Liver (tissue), 9 donors: ENCODE measurements around the gene SHTN1. TPM values are rescaled to one million over a fixed set of nuclear protein-coding genes. Genes with fewer than 3 reads are reported as not detected.

Source experiments
- DNase-seq: peaks from one replicate; pipeline ENCODE4 v3.0.0-alpha.2; 2017; ENCODE audit warnings: low spot score
- H3K27ac ChIP-seq, 2 donors: one replicate each; pipeline ENCODE4 v1.7.0; 2013; ENCODE audit warnings: inconsistent platforms in 2 of 2, low read length in 2 of 2, control low read depth in 1 of 2, low read depth in 1 of 2, mild to moderate bottlenecking in 1 of 2
- H3K27me3 ChIP-seq, 4 donors: one replicate each; pipeline versions ENCODE4 v1.6.1 to v1.7.0; 2013; ENCODE audit warnings: low read length in 3 of 4, inconsistent platforms in 1 of 4, mild to moderate bottlenecking in 1 of 4, moderate library complexity in 1 of 4; ENCODE audit not compliant: control insufficient read depth in 4 of 4, insufficient read depth in 4 of 4
- H3K36me3 ChIP-seq, 4 donors: one replicate each; pipeline versions ENCODE4 v1.6.1 to v1.7.0; 2013; ENCODE audit warnings: low read length in 3 of 4, mild to moderate bottlenecking in 3 of 4, low read depth in 1 of 4, moderate library complexity in 1 of 4; ENCODE audit not compliant: control insufficient read depth in 4 of 4, insufficient read depth in 3 of 4
- H3K4me1 ChIP-seq, 4 donors: one replicate each; pipeline versions ENCODE4 v1.6.1 to v1.7.0; 2013; ENCODE audit warnings: low read length in 3 of 4, mild to moderate bottlenecking in 3 of 4, moderate library complexity in 1 of 4; ENCODE audit not compliant: control insufficient read depth in 4 of 4, insufficient read depth in 4 of 4
- H3K4me3 ChIP-seq, 3 donors: one replicate each; pipeline versions ENCODE4 v1.6.1 to v1.7.0; 2013; ENCODE audit warnings: low read length in 3 of 3, control low read depth in 1 of 3, low read depth in 1 of 3, mild to moderate bottlenecking in 1 of 3
- H3K9ac ChIP-seq, 2 donors: one replicate each; pipeline ENCODE4 v1.7.0; 2013; ENCODE audit warnings: low read length in 2 of 2, mild to moderate bottlenecking in 2 of 2, moderate library complexity in 2 of 2, control low read depth in 1 of 2, low read depth in 1 of 2
- H3K9me3 ChIP-seq, 4 donors: one replicate each; pipeline versions ENCODE4 v1.6.1 to v1.7.0; 2013; ENCODE audit warnings: low read length in 3 of 4; ENCODE audit not compliant: control insufficient read depth in 4 of 4
- EGR1 ChIP-seq, 2 donors: IDR thresholded peaks; 2 replicates each; pipeline ENCODE4 v1.6.1; 2016 to 2018; ENCODE audit warnings: antibody characterized with exemption in 2 of 2, low read depth in 2 of 2
- FOXA1 ChIP-seq: IDR thresholded peaks from 2 replicates; pipeline ENCODE4 v1.6.1; 2016; ENCODE audit warnings: antibody characterized with exemption
- FOXA2 ChIP-seq: IDR thresholded peaks from 2 replicates; pipeline ENCODE4 v1.6.1; 2016; ENCODE audit warnings: antibody characterized with exemption
- GABPA ChIP-seq, 2 donors: IDR thresholded peaks in 1 of 2; conservative IDR thresholded peaks in 1 of 2; 2 replicates each; pipeline ENCODE4 v1.6.1; 2016; ENCODE audit warnings: antibody characterized with exemption in 2 of 2, mild to moderate bottlenecking in 1 of 2, moderate library complexity in 1 of 2
- HNF4A ChIP-seq, 2 donors: conservative IDR thresholded peaks; 2 replicates each; pipeline ENCODE4 v1.6.1; 2016; ENCODE audit warnings: antibody characterized with exemption in 2 of 2, mild to moderate bottlenecking in 2 of 2
- HNF4G ChIP-seq: IDR thresholded peaks from 2 replicates; pipeline ENCODE4 v1.6.1; 2016; ENCODE audit warnings: antibody characterized with exemption
- JUND ChIP-seq, 2 donors: IDR thresholded peaks; 2 replicates each; pipeline ENCODE4 v1.6.1; 2016; ENCODE audit warnings: antibody characterized with exemption in 2 of 2
- MAX ChIP-seq: IDR thresholded peaks from 2 replicates; pipeline ENCODE4 v1.6.1; 2016; ENCODE audit warnings: antibody characterized with exemption
- NR2F2 ChIP-seq: IDR thresholded peaks from 2 replicates; pipeline ENCODE4 v1.6.1; 2016; ENCODE audit warnings: antibody characterized with exemption
- RAD21 ChIP-seq, 2 donors: IDR thresholded peaks; 2 replicates each; pipeline ENCODE4 v1.6.1; 2016; ENCODE audit warnings: antibody characterized with exemption in 2 of 2, mild to moderate bottlenecking in 2 of 2
- RXRA ChIP-seq, 2 donors: IDR thresholded peaks; 2 replicates each; pipeline ENCODE4 v1.6.1; 2017 to 2018; ENCODE audit warnings: antibody characterized with exemption in 2 of 2, mild to moderate bottlenecking in 1 of 2
- SP1 ChIP-seq: IDR thresholded peaks from 2 replicates; pipeline ENCODE4 v1.6.1; 2018; ENCODE audit warnings: antibody characterized with exemption, mild to moderate bottlenecking
- TAF1 ChIP-seq: conservative IDR thresholded peaks from 2 replicates; pipeline ENCODE4 v1.6.1; 2016; ENCODE audit warnings: antibody characterized with exemption, mild to moderate bottlenecking
- YY1 ChIP-seq: IDR thresholded peaks from 2 replicates; pipeline ENCODE4 v1.6.1; 2016; ENCODE audit warnings: antibody characterized with exemption, mild to moderate bottlenecking
- WGBS: extraction: QIAGEN DNeasy Blood & Tissue Kit; methylation state at CpG from one replicate; pipeline ENCODE4 v1.1.7; 2013; 5-methylcytosine and 5-hydroxymethylcytosine counted together
- polyA plus RNA-seq, 2 donors: library from polyadenylated mRNA; stranded (reverse) in 1 of 2; unstranded in 1 of 2; fragments of 200-250 nt in 1 of 2; fragments of >200 nt in 1 of 2; fragmentation: Nextera tagmentation in 1 of 2; extraction: Ambion mirVana in 1 of 2; gene quantifications; one replicate each; pipeline versions ENCODE4 v1.2.1 to v1.2.3, GENCODE V29; 2013 to 2015
- total RNA-seq, 2 donors: library from RNA; depleted of rRNA; stranded (reverse); fragments of >200 nt; gene quantifications; one replicate each; pipeline ENCODE4 v1.2.3, GENCODE V29; 2014
- TF ChIP-seq, protein P1 (sequence below): IDR thresholded peaks from 2 replicates; pipeline ENCODE4 v1.6.1; 2016; ENCODE audit warnings: antibody characterized with exemption
- TF ChIP-seq, protein P2 (sequence below): IDR thresholded peaks from 2 replicates; pipeline ENCODE4 v1.6.1; 2016; ENCODE audit warnings: antibody characterized with exemption
- TF ChIP-seq, protein P3 (sequence below): IDR thresholded peaks from 2 replicates; pipeline ENCODE4 v1.6.1; 2016; ENCODE audit warnings: antibody characterized with exemption, mild to moderate bottlenecking
- TF ChIP-seq, protein P4 (sequence below): fragments of 150-350 bp; IDR thresholded peaks from 2 replicates; pipeline ENCODE4 v1.5.1; 2017; ENCODE audit warnings: improper control_type of control experiment, low read depth, low read length; ENCODE audit not compliant: missing input control
- donor health status: healthy.
- donor health status: healthy.
- donor health status: healthy.
- donor health status: healthy.
- donor health status: healthy.

The SHTN1 gene
- total and polyA plus RNA-seq, 4 donors: 3.2 to 11.7 (median 10.3) TPM

DNA sequence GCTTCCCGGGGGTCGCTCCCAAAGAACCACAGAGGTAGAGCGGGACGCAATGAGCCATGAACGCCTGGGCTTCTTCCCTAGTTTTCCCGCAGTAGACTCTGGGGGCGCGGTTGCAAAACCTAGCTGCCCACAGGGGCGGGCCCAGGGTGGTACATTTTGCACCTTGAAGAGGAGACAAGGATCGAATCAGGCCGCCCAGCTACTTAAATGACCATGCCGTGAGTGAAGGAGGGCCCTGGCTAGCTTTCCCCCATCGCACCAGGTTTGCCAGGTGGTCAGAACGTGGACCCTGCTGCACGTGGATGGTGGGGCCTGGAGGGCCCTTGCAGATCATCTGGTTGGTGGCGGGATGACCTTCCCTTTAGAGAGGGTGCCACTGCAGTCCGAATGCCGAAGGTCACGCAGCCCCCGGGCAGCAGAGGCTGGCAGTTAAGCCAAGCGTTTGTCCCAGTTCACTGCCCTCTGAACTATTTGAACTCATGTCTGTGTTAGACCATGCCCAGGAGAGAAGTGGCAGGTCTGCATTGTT, 604 bp upstream of the SHTN1 start:
- no peaks in the 10 kb centered on the region for H3K9me3 ChIP-seq
- TF ChIP-seq FOXA1: no peak
- TF ChIP-seq, protein P1, sequence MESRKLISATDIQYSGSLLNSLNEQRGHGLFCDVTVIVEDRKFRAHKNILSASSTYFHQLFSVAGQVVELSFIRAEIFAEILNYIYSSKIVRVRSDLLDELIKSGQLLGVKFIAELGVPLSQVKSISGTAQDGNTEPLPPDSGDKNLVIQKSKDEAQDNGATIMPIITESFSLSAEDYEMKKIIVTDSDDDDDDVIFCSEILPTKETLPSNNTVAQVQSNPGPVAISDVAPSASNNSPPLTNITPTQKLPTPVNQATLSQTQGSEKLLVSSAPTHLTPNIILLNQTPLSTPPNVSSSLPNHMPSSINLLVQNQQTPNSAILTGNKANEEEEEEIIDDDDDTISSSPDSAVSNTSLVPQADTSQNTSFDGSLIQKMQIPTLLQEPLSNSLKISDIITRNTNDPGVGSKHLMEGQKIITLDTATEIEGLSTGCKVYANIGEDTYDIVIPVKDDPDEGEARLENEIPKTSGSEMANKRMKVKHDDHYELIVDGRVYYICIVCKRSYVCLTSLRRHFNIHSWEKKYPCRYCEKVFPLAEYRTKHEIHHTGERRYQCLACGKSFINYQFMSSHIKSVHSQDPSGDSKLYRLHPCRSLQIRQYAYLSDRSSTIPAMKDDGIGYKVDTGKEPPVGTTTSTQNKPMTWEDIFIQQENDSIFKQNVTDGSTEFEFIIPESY: peak; percentile 15
- peak; percentile 75 for TF ChIP-seq NR2F2
- peak; percentile 98 for TF ChIP-seq RXRA (IDR thresholded peaks at IDR 0.05)
- TF ChIP-seq JUND (IDR thresholded peaks at IDR 0.05): no peak
- TF ChIP-seq, protein P2, sequence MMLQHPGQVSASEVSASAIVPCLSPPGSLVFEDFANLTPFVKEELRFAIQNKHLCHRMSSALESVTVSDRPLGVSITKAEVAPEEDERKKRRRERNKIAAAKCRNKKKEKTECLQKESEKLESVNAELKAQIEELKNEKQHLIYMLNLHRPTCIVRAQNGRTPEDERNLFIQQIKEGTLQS: no peak
- TF ChIP-seq SP1: peak; percentile 78
- TF ChIP-seq RAD21 (IDR thresholded peaks at IDR 0.05): peak in 1 of 2 donors; percentile 31
- peak; percentile 47 for TF ChIP-seq HNF4G
- no peak for TF ChIP-seq TAF1
- no peak for TF ChIP-seq GABPA (IDR thresholded peaks at IDR 0.05 in 1 of 2, conservative IDR thresholded peaks at IDR 0.05 in 1 of 2)
- peak; percentile 57 for TF ChIP-seq YY1
- TF ChIP-seq MAX: peak; percentile 71
- TF ChIP-seq EGR1 (IDR thresholded peaks at IDR 0.05; ENCODE audit: low read depth in 2 of 2): no peak
- TF ChIP-seq, protein P3, sequence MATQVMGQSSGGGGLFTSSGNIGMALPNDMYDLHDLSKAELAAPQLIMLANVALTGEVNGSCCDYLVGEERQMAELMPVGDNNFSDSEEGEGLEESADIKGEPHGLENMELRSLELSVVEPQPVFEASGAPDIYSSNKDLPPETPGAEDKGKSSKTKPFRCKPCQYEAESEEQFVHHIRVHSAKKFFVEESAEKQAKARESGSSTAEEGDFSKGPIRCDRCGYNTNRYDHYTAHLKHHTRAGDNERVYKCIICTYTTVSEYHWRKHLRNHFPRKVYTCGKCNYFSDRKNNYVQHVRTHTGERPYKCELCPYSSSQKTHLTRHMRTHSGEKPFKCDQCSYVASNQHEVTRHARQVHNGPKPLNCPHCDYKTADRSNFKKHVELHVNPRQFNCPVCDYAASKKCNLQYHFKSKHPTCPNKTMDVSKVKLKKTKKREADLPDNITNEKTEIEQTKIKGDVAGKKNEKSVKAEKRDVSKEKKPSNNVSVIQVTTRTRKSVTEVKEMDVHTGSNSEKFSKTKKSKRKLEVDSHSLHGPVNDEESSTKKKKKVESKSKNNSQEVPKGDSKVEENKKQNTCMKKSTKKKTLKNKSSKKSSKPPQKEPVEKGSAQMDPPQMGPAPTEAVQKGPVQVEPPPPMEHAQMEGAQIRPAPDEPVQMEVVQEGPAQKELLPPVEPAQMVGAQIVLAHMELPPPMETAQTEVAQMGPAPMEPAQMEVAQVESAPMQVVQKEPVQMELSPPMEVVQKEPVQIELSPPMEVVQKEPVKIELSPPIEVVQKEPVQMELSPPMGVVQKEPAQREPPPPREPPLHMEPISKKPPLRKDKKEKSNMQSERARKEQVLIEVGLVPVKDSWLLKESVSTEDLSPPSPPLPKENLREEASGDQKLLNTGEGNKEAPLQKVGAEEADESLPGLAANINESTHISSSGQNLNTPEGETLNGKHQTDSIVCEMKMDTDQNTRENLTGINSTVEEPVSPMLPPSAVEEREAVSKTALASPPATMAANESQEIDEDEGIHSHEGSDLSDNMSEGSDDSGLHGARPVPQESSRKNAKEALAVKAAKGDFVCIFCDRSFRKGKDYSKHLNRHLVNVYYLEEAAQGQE: peak; percentile 51
- TF ChIP-seq FOXA2: no peak
- peak; percentile 89 to 92 for TF ChIP-seq HNF4A (conservative IDR thresholded peaks at IDR 0.05)
- TF ChIP-seq, protein P4, sequence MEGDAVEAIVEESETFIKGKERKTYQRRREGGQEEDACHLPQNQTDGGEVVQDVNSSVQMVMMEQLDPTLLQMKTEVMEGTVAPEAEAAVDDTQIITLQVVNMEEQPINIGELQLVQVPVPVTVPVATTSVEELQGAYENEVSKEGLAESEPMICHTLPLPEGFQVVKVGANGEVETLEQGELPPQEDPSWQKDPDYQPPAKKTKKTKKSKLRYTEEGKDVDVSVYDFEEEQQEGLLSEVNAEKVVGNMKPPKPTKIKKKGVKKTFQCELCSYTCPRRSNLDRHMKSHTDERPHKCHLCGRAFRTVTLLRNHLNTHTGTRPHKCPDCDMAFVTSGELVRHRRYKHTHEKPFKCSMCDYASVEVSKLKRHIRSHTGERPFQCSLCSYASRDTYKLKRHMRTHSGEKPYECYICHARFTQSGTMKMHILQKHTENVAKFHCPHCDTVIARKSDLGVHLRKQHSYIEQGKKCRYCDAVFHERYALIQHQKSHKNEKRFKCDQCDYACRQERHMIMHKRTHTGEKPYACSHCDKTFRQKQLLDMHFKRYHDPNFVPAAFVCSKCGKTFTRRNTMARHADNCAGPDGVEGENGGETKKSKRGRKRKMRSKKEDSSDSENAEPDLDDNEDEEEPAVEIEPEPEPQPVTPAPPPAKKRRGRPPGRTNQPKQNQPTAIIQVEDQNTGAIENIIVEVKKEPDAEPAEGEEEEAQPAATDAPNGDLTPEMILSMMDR: no peak
- DNase-seq: peak; percentile 35
- H3K4me3 ChIP-seq: peak overlapping the region; percentile 73 to 87 (median 86)
- WGBS: 5% methylated on average over 21 of the region's 21 CpGs
- H3K4me1 ChIP-seq: peaks cover 0 to 28% (median 20%) of the 10 kb centered on the region in 4 donors
- peak overlapping the region; percentile 96 to 98 for H3K27ac ChIP-seq
- H3K9ac ChIP-seq: peak overlapping the region; percentile 21 to 53
- H3K27me3 ChIP-seq: no peaks in the 10 kb centered on the region
- no peaks in the 10 kb centered on the region for H3K36me3 ChIP-seq
